Loucy (cell line): ENCODE results near the gene CCNF.
"Not testable (repeated sequence)": the region's sequence is repeated elsewhere in the genome, so short reads cannot be mapped to it uniquely, and the experiment has no call there.

Source experiments
- H2AFZ ChIP-seq: fragments of 200-600 bp; sonication (generic); 2 replicates; pipeline ENCODE4 v1.6.0; 2016; ENCODE audit warnings: antibody characterized with exemption, mild to moderate bottlenecking, low read length, moderate library complexity
- H3F3A ChIP-seq: fragments of 200-600 bp; 2 replicates; pipeline ENCODE4 v1.6.0; 2016; ENCODE audit warnings: antibody characterized with exemption, low read depth, mild to moderate bottlenecking
- H3K27me3 ChIP-seq: fragments of 200-600 bp; sonication (generic); 2 replicates; pipeline ENCODE4 v1.6.1; 2014; ENCODE audit warnings: low read length, mild to moderate bottlenecking; ENCODE audit not compliant: insufficient read depth, poor library complexity, severe bottlenecking
- H3K36me3 ChIP-seq: fragments of 200-600 bp; sonication (generic); 2 replicates; pipeline ENCODE4 v1.6.1; 2016; ENCODE audit warnings: low read length; ENCODE audit not compliant: insufficient read depth
- H3K4me1 ChIP-seq: fragments of 200-600 bp; sonication (generic); 2 replicates; pipeline ENCODE4 v1.5.1; 2014; ENCODE audit warnings: low read length, mild to moderate bottlenecking; ENCODE audit not compliant: insufficient read depth, poor library complexity, severe bottlenecking
- H3K4me2 ChIP-seq: fragments of 200-600 bp; sonication (generic); 2 replicates; pipeline ENCODE4 v1.6.0; 2014; ENCODE audit warnings: antibody characterized with exemption, low read length, low read depth, mild to moderate bottlenecking; ENCODE audit not compliant: poor library complexity, severe bottlenecking
- H3K4me3 ChIP-seq: fragments of 200-600 bp; sonication (generic); 2 replicates; pipeline ENCODE4 v1.5.1; 2014; ENCODE audit warnings: low read length, mild to moderate bottlenecking, mixed read lengths; ENCODE audit not compliant: poor library complexity, severe bottlenecking
- H3K79me2 ChIP-seq: fragments of 200-600 bp; sonication (generic); 2 replicates; pipeline ENCODE4 v1.6.1; 2014; ENCODE audit warnings: low read length; ENCODE audit not compliant: insufficient read depth
- H3K9ac ChIP-seq: fragments of 200-600 bp; sonication (generic); 2 replicates; pipeline ENCODE4 v1.6.0; 2014; ENCODE audit warnings: mild to moderate bottlenecking, low read depth, low read length, moderate library complexity; ENCODE audit not compliant: poor library complexity, severe bottlenecking
- H3K9me2 ChIP-seq: fragments of 200-600 bp; sonication (generic); replicated peaks from 2 replicates; pipeline ENCODE4 v1.6.1; 2016; ENCODE audit warnings: low read depth, low read length, mixed read lengths
- H3K9me3 ChIP-seq: fragments of 200-600 bp; sonication (generic); 2 replicates; pipeline ENCODE4 v1.6.1; 2014; ENCODE audit warnings: mild to moderate bottlenecking, antibody characterized with exemption, low read length, low read depth; ENCODE audit not compliant: insufficient read depth
- H4K20me1 ChIP-seq: fragments of 200-600 bp; sonication (generic); 2 replicates; pipeline ENCODE4 v1.6.0; 2014; ENCODE audit warnings: antibody characterized with exemption, low read length, mild to moderate bottlenecking; ENCODE audit not compliant: insufficient read depth, poor library complexity, severe bottlenecking
- CTCF ChIP-seq: fragments of 200-600 bp; sonication (generic); conservative IDR thresholded peaks from 2 replicates; pipeline ENCODE4 v1.5.1; 2014; ENCODE audit warnings: mild to moderate bottlenecking, antibody characterized with exemption, low read length
- EZH2phosphoT487 ChIP-seq: fragments of 200-600 bp; IDR thresholded peaks from 2 replicates; pipeline ENCODE4 v1.6.1; 2018; ENCODE audit warnings: antibody characterized with exemption, mild to moderate bottlenecking, moderate library complexity, borderline replicate concordance

Gene CCNF

GRCh38 chr16:2385190-2385836 is 43.9 kb upstream of the CCNF start:
- Histone ChIP-seq H3K9me3 (no peaks in the 10 kb centered on the region), H3F3A (no peaks in the 10 kb centered on the region), H3K9me2 (no peaks in the 10 kb centered on the region), H3K27me3 (no peaks in the 10 kb centered on the region), H3K79me2 (no peaks in the 10 kb centered on the region), H3K9ac (no peak overlapping the region), H3K4me2 (no peak overlapping the region), H4K20me1 (no peaks in the 10 kb centered on the region), H3K4me3 (no peak overlapping the region), H2AFZ (no peak overlapping the region), H3K36me3 (no peaks in the 10 kb centered on the region), H3K4me1 (no peaks in the 10 kb centered on the region)
- TF ChIP-seq CTCF (no peak), EZH2phosphoT487 (no peak)

- H3K27me3 ChIP-seq, H2AFZ ChIP-seq, H3K36me3 ChIP-seq, H3K9me3 ChIP-seq, H3F3A ChIP-seq, H3K4me1 ChIP-seq, H3K4me3 ChIP-seq, H3K9me2 ChIP-seq, H4K20me1 ChIP-seq, H3K79me2 ChIP-seq, H3K4me2 ChIP-seq, H3K9ac ChIP-seq: not testable (repeated sequence)
These were observed 43.3 kb upstream of the CCNF start for GRCh38 chr16:2385982-2386381.

GRCh38 chr16:2386990-2387389 is 42.3 kb upstream of the CCNF start:
- Histone ChIP-seq H3K4me2 (no peak overlapping the region), H3K9me2 (no peaks in the 10 kb centered on the region), H3K4me3 (no peak overlapping the region), H4K20me1 (no peaks in the 10 kb centered on the region), H2AFZ (no peak overlapping the region), H3K27me3 (no peaks in the 10 kb centered on the region), H3K79me2 (no peaks in the 10 kb centered on the region), H3K4me1 (no peaks in the 10 kb centered on the region), H3F3A (no peaks in the 10 kb centered on the region), H3K9ac (no peak overlapping the region), H3K36me3 (no peaks in the 10 kb centered on the region), H3K9me3 (no peaks in the 10 kb centered on the region)
- no peak for TF ChIP-seq EZH2phosphoT487
- no peak; the same call in 1 of the 2 replicates for TF ChIP-seq CTCF
